ENCODE data around the gene CEACAM7. TPM values are rescaled to one million over a fixed set of nuclear protein-coding genes. Genes with fewer than 3 reads are reported as not detected.

The CEACAM7 gene
- total RNA-seq (1 to 10 TPM in 2 of 4 donors, under 1 TPM in 1, not detected in 1; 0.49 to 1.4 (median 1.1) TPM), polyA plus RNA-seq (1,000 to 10,000 TPM in 1 of 3 donors, 100 to 1,000 TPM in 2; 282 to 1,079 (median 306) TPM)

- Histone ChIP-seq H3K27me3 (peaks cover 0 to 12% (median 0%) of the 10 kb centered on the region in 3 donors), H3K27ac (no peak within 1 kb of the TSS), H3K36me3 (no peaks in the 10 kb centered on the region), H3K4me1 (no peaks in the 10 kb centered on the region), H3K4me3 (no peak within 1 kb of the TSS), H3K9me3 (peaks cover 0 to 5% (median 1%) of the 10 kb centered on the region in 4 donors)
- intact Hi-C loops (cut with DNase I): no loop called here
- no peak for DNase-seq
- TF ChIP-seq POLR2AphosphoS5 (IDR thresholded peaks at IDR 0.05) (no peak), POLR2A (IDR thresholded peaks at IDR 0.05) (peak in 1 of 2 donors; percentile 23)
- 88 to 89% methylated on average over 1 of the region's 1 CpG for WGBS, 2 donors
Observed at GRCh38 chr19:41688098-41688497, at the start of gene CEACAM7. Gene CEACAM7 (minus strand): TSS chr19:41688270. CDS start chr19:41688165, 105 bp downstream.

DNA sequence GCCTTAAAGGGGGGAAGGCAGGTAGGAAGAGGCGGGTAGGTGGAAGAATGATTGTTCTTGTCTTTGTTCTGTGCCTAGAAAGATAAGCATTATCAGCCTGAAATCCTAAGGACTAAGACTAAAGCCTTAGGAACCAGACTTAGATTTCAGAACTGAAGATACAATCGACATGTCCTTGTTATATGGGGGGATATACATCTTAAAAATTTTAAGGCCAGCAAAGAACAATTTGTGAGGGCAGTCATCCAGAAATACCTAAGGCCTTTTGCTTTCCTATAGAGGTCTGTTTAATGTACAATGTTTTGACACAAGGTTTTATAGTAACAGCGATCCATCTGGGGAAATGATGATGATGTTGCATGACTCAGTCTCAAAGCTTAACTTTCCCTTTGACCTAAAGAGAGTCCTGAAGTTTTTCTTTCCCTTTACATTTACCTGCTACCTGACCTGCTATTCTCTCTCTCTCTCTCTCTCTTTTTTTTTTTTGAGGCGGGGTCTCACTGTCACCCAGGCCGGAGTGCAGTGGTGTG is 47.1 kb upstream of the CEACAM7 start:
- no peaks in the 10 kb centered on the region for H3K36me3 ChIP-seq
- no peak for DNase-seq
- WGBS, 2 donors: 15 to 62% methylated on average over 5 of the region's 5 CpGs
- H3K27ac ChIP-seq: peak overlapping the region in 1 of 4 donors; percentile 2
- peaks cover 0 to 11% (median 0%) of the 10 kb centered on the region in 3 donors for H3K27me3 ChIP-seq
- TF ChIP-seq POLR2AphosphoS5 (IDR thresholded peaks at IDR 0.05): no peak
- no peak for TF ChIP-seq POLR2A (IDR thresholded peaks at IDR 0.05)
- no peak for TF ChIP-seq EP300 (IDR thresholded peaks at IDR 0.05)
- TF ChIP-seq, protein P1, sequence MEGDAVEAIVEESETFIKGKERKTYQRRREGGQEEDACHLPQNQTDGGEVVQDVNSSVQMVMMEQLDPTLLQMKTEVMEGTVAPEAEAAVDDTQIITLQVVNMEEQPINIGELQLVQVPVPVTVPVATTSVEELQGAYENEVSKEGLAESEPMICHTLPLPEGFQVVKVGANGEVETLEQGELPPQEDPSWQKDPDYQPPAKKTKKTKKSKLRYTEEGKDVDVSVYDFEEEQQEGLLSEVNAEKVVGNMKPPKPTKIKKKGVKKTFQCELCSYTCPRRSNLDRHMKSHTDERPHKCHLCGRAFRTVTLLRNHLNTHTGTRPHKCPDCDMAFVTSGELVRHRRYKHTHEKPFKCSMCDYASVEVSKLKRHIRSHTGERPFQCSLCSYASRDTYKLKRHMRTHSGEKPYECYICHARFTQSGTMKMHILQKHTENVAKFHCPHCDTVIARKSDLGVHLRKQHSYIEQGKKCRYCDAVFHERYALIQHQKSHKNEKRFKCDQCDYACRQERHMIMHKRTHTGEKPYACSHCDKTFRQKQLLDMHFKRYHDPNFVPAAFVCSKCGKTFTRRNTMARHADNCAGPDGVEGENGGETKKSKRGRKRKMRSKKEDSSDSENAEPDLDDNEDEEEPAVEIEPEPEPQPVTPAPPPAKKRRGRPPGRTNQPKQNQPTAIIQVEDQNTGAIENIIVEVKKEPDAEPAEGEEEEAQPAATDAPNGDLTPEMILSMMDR (IDR thresholded peaks at IDR 0.05): no peak
- intact Hi-C loops (cut with DNase I): no loop called here
- H3K4me3 ChIP-seq: no peak overlapping the region
- no peaks in the 10 kb centered on the region for H3K4me1 ChIP-seq
- no peaks in the 10 kb centered on the region for H3K9me3 ChIP-seq

- TF ChIP-seq EP300 (IDR thresholded peaks at IDR 0.05): no peak
Observed at GRCh38 chr19:41734585-41734984, 46.5 kb upstream of the CEACAM7 start.

GRCh38 chr19:41734156-41734555 is 46.1 kb upstream of the CEACAM7 start:
- H3K27ac ChIP-seq: no peak overlapping the region
- H3K36me3 ChIP-seq: no peaks in the 10 kb centered on the region
- no peak for DNase-seq
- no peaks in the 10 kb centered on the region for H3K9me3 ChIP-seq
- peaks cover 0 to 7% (median 0%) of the 10 kb centered on the region in 3 donors for H3K27me3 ChIP-seq
- intact Hi-C loops (cut with DNase I): no loop called here
- H3K4me1 ChIP-seq: no peaks in the 10 kb centered on the region
- TF ChIP-seq POLR2A (IDR thresholded peaks at IDR 0.05) (no peak), EP300 (IDR thresholded peaks at IDR 0.05) (no peak), POLR2AphosphoS5 (IDR thresholded peaks at IDR 0.05) (no peak)
- TF ChIP-seq, protein P1 (IDR thresholded peaks at IDR 0.05): no peak
- no peak overlapping the region for H3K4me3 ChIP-seq
- WGBS, 2 donors: 15 to 59% methylated on average over 4 of the region's 4 CpGs

More at GRCh38 chr19:41734585-41734984, 46.5 kb upstream of the CEACAM7 start:
- Histone ChIP-seq H3K9me3 (no peaks in the 10 kb centered on the region), H3K27ac (peak overlapping the region in 1 of 4 donors; percentile 2), H3K4me3 (no peak overlapping the region), H3K4me1 (no peaks in the 10 kb centered on the region), H3K36me3 (no peaks in the 10 kb centered on the region), H3K27me3 (peaks cover 0 to 8% (median 0%) of the 10 kb centered on the region in 3 donors)
- 12 to 60% methylated on average over 3 of the region's 3 CpGs for WGBS, 2 donors
- intact Hi-C loops (cut with DNase I): no loop called here
- DNase-seq: no peak

GRCh38 chr19:41726493-41726892 is 38.4 kb upstream of the CEACAM7 start:
- no peak for TF ChIP-seq POLR2A (IDR thresholded peaks at IDR 0.05)
- no peak for TF ChIP-seq POLR2AphosphoS5 (IDR thresholded peaks at IDR 0.05)
- TF ChIP-seq, protein P1 (IDR thresholded peaks at IDR 0.05): no peak
- TF ChIP-seq EP300 (IDR thresholded peaks at IDR 0.05): no peak
- H3K4me3 ChIP-seq: no peak overlapping the region
- no peak overlapping the region for H3K27ac ChIP-seq
- H3K4me1 ChIP-seq: no peaks in the 10 kb centered on the region
- DNase-seq: no peak
- H3K27me3 ChIP-seq: peaks cover 0 to 23% (median 0%) of the 10 kb centered on the region in 3 donors
- 49 to 60% methylated on average over 5 of the region's 5 CpGs for WGBS, 2 donors
- intact Hi-C loops (cut with DNase I): no loop called here
- H3K9me3 ChIP-seq: no peaks in the 10 kb centered on the region
- no peaks in the 10 kb centered on the region for H3K36me3 ChIP-seq

All from sigmoid colon (tissue), 7 donors.